IPS-18a (cell line): Measurements from ENCODE around the gene GPI.

Experiments
- H3K27ac ChIP-seq: one replicate; pipeline ENCODE4 v1.5.1; 2013; ENCODE audit warnings: low read length
- H3K27me3 ChIP-seq: one replicate; pipeline ENCODE4 v1.6.1; 2013; ENCODE audit warnings: mild to moderate bottlenecking, low read length; ENCODE audit not compliant: control insufficient read depth, insufficient read depth
- H3K36me3 ChIP-seq: one replicate; pipeline ENCODE4 v1.6.1; 2013; ENCODE audit warnings: low read depth, low read length; ENCODE audit not compliant: control insufficient read depth
- H3K4me1 ChIP-seq: one replicate; pipeline ENCODE4 v1.6.1; 2013; ENCODE audit warnings: low read depth, low read length; ENCODE audit not compliant: control insufficient read depth
- H3K4me3 ChIP-seq: one replicate; pipeline ENCODE4 v1.5.1; 2013; ENCODE audit warnings: low read length
- H3K9ac ChIP-seq: one replicate; pipeline ENCODE4 v1.6.1; 2013; ENCODE audit warnings: mild to moderate bottlenecking, low read length, moderate library complexity
- H3K9me3 ChIP-seq: one replicate; pipeline ENCODE4 v1.6.1; 2013; ENCODE audit warnings: low read depth, low read length; ENCODE audit not compliant: control insufficient read depth

GPI gene

DNA sequence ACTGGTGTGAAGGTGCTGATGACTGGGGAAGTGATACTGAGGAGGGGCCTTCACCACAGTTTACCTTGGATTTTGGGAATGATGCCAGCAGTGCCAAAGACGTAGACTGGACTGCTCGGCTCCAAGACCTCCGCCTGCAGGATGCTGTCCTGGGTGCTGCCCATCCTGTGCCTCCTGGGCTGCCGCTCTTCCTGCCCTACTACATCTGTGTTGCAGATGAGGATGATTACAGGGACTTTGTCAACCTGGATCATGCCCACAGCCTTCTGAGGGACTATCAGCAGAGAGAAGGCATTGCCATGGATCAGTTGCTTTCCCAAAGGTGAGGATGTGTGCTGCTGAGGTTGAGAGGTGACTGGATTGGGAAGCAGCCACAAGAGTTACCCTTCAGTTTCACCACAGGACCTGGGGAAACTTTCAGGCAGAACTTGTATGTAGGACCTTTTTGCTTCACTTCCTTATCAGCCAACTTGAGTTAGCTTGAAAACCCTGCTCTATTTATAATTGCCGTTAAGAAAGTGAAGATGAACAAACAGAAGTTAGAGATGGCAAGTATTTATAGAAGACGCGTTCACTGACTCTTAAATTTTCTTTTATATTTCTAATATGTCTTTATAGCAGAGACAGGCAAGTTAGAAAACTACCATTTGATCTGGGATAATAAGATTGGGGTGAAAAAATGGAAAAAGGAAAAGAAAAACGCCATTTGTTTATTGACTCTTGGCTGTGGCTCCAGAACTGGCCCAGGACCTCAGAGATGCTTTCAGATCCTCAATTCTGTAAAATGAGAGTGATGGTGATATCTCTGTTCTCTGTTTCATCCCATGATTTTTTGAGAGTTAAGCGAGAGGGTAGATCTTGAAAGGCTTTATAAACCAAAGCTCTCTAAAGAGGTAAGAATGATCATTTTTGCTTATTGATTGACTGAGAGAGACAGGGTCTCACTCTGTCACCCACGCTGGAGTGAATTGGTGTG, 44.5 kb downstream of the GPI start:
- Histone ChIP-seq H3K36me3 (peaks cover 28% of the 10 kb centered on the region), H3K4me3 (no peak overlapping the region), H3K4me1 (no peaks in the 10 kb centered on the region), H3K9me3 (no peaks in the 10 kb centered on the region), H3K27me3 (no peaks in the 10 kb centered on the region), H3K27ac (no peak overlapping the region), H3K9ac (no peak overlapping the region)

DNA sequence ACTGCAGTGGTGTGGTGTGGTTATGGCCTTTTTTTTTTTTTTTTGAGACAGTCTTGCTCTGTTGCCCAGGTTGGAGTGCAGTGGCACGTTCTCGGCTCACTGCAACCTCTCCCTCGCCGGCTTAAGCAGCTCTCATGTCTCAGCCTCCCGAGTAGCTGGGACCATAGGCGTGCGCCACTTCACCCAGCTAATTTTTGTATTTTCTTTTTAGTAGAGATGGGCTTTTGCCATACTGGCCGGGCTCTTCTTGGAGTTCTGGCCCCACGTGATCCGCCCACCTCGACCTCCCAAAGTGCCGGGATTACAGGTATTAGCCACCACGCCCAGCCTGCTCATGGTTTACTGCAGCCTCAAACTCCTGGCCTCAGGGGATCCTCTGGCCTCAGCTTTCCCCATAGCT, 46.2 kb downstream of the GPI start:
- H3K36me3 ChIP-seq, result peaks cover 41% of the 10 kb centered on the region
- H3K27ac ChIP-seq, result no peak overlapping the region

DNA sequence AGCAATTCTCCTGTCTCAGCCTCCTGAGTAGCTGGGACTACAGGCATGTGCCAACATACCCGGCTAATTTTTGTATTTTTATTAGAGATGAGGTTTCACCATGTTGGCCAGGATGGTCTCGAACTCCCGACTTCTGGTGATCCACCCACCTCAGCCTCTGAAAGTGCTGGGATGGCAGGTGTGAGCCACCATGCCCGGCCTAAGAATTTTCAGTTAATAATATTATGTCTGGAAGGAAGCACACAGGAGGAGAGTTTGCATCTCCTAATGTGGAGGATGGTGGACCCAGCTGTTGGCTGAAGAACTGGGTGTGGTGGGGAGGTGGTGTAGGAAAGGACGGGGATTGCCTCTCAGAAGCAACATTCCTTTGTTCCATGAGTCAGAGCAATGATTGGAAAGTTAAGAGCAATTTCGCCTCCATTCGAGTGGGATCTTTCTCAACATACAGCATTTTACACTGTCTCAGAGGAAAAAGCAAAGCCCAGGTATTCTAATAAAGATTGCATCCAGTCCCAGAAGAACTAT, 51.1 kb downstream of the GPI start:
- Histone ChIP-seq H3K27ac (no peak overlapping the region), H3K9me3 (no peaks in the 10 kb centered on the region), H3K27me3 (no peaks in the 10 kb centered on the region), H3K36me3 (peaks cover 39% of the 10 kb centered on the region), H3K4me1 (no peaks in the 10 kb centered on the region), H3K4me3 (no peak overlapping the region), H3K9ac (no peak overlapping the region)

More for the DNA sequence above, 46.2 kb downstream of the GPI start:
- H3K9ac ChIP-seq, result no peak overlapping the region
- no peak overlapping the region for H3K4me3 ChIP-seq
- H3K4me1 ChIP-seq, result no peaks in the 10 kb centered on the region
- H3K9me3 ChIP-seq, result no peaks in the 10 kb centered on the region
- H3K27me3 ChIP-seq, result no peaks in the 10 kb centered on the region

DNA sequence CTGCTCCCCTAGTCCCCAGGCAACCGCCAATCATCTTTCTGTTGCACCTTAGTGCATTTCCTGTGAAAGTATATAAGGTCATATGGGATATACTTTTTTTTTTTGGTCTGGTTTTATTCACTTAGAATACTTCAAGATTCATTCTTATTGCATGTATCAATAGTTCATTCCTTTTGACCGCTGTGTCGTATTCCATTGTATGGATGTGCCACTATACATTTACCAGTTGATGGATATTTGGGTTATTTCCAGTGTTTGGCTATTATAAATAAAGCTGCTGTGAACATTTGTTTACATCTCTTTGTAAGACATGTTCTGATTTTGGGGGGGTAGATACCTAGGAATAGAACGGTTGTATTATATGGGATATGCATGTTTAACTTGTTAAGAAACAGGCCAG, 53.3 kb downstream of the GPI start:
- H3K4me1 ChIP-seq, result no peaks in the 10 kb centered on the region
- peaks cover 41% of the 10 kb centered on the region for H3K36me3 ChIP-seq
- no peaks in the 10 kb centered on the region for H3K9me3 ChIP-seq
- H3K27me3 ChIP-seq, result no peaks in the 10 kb centered on the region
- H3K27ac ChIP-seq, result no peak overlapping the region
- no peak overlapping the region for H3K4me3 ChIP-seq
- H3K9ac ChIP-seq, result no peak overlapping the region

DNA sequence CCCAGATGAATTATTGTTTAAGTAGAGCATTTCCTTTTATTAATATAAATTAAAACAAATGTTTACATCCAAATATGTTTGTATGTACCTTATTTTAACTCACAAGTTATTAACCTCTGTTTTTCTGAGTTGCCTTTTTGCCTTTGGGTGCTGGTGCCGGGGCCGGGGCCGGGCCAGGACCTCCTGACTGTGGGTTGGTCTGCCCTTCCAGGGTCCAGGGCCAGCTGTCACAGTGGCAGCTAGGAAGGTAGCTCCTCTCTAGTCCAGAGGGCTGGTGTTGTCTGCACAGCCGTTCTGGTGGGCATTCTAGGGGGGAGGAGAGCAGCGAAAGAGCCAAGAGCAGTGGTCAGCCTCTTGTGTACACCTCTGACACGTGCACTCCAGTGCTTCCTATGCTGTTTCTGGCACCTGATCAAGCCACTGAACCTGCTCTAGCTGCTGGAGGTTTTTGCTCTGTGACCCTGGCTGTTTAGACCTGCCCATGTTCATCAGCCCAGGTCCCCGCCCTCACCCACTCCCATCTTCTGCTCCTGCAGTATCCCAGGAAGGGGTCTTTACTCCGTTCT, 61.2 kb downstream of the GPI start:
- Histone ChIP-seq H3K9me3 (no peaks in the 10 kb centered on the region), H3K4me3 (no peak overlapping the region), H3K36me3 (peaks cover 22% of the 10 kb centered on the region), H3K27ac (no peak overlapping the region), H3K4me1 (peaks cover 14% of the 10 kb centered on the region), H3K27me3 (no peaks in the 10 kb centered on the region), H3K9ac (no peak overlapping the region)

DNA sequence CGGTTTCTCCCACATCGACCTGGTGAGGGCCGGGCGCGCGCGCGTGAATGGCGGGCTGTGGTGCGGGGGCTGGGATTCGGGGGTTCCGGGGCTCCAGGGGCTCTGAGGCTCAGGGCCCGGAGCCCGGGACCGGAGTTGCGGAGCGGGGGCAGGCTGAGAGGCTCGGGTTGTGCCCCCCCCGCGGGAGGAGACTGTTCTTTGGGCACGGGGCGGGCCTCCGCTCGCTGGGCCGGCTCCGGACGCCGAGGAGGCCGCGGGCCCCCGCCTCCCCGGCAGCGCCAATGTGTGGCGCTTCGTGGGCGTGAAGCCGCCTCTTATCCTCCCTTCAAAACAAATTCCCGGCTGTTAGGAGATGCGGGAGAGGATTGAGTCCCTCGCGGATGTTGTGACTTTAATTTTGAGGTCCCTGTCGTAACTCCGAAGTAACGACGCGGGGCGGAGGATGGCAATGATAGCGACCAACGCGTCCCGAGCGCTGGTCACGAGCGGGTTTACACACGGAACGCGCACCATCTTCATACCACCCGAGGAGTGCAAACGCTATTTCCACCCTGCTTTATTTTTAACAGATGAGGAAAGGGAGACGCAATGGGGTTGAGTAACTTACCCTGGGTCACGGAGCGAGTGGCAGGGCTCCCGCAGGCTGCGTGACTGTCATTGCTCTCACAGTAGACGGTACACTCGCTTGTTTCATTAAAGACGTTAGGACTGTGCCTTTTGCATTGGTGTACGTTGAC, 63.7 kb downstream of the GPI start:
- H3K27ac ChIP-seq, result no peak overlapping the region
- no peaks in the 10 kb centered on the region for H3K27me3 ChIP-seq
- peak overlapping the region; percentile 80 for H3K4me3 ChIP-seq
- H3K4me1 ChIP-seq, result peaks cover 14% of the 10 kb centered on the region
- no peaks in the 10 kb centered on the region for H3K9me3 ChIP-seq
- H3K9ac ChIP-seq, result peak overlapping the region; percentile 74
- peaks cover 34% of the 10 kb centered on the region for H3K36me3 ChIP-seq

DNA sequence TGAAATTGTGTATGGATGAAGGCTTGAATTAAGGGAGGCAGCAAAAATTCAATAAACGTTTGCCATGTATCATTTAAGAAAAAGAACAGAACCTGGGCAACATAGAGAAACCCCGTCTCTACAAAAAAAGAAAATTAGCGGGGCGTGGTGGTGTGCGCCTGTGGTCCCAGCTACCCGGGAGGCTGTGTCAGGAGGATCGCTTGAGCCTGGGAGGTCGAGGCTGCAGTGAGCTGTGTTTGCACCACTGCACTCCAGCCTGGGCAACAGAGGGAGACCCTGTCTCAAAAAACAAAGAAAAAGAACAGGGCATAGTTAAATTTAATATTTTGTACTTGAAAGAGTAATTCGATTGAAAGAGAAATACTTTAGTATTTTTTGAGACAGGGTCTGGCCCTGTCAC, 64.6 kb downstream of the GPI start:
- H3K27me3 ChIP-seq, result no peaks in the 10 kb centered on the region
- H3K36me3 ChIP-seq, result peaks cover 37% of the 10 kb centered on the region
- H3K9ac ChIP-seq, result peak overlapping the region; percentile 74
- peaks cover 14% of the 10 kb centered on the region for H3K4me1 ChIP-seq
- H3K27ac ChIP-seq, result no peak overlapping the region
- peak overlapping the region; percentile 80 for H3K4me3 ChIP-seq
- no peaks in the 10 kb centered on the region for H3K9me3 ChIP-seq

DNA sequence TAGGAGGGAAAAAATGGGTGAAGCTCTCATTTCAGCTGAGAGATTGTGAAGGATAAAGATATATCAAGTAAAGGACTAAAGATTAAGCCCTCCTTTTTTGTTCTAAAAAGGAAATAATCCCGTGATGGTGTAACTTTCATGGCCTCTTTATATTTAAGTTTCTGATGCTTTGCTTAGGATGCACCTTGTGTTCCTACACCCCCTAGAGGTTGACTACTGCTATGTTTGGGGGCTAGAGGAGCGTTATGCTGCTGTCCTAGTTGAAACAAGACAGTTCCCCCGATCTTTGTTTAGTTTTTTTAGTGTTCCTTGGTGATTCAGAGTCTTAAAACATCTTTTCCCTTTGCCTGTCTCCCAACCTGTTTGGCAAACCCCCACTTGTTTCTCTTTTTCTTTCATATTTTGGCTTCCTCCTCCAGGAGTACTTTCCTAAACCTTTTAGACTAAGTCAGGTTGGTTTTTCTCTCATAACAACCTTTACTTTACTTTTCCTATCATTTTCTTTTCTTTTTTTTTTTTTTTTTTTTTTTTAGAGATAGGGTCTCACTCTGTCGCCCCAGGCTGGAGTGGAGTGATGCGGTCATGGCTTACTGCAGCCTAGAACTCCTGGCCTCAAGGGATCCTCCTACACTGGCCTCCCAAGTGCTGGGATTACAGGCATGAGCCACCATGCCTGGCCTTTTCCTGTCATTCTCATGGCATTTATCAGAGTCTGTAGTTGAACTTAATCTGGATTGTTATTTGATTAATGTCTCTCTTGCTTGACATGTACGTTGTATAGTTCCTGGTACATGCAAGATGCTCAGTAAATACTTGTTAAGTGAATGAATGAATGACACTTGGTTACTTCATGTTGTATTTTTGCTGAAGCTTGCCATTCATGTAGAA, 66.0 kb downstream of the GPI start:
- Histone ChIP-seq H3K4me1 (peaks cover 14% of the 10 kb centered on the region), H3K4me3 (peak overlapping the region; percentile 80), H3K9me3 (no peaks in the 10 kb centered on the region), H3K36me3 (peaks cover 47% of the 10 kb centered on the region), H3K27me3 (no peaks in the 10 kb centered on the region), H3K27ac (no peak overlapping the region), H3K9ac (no peak overlapping the region)

DNA sequence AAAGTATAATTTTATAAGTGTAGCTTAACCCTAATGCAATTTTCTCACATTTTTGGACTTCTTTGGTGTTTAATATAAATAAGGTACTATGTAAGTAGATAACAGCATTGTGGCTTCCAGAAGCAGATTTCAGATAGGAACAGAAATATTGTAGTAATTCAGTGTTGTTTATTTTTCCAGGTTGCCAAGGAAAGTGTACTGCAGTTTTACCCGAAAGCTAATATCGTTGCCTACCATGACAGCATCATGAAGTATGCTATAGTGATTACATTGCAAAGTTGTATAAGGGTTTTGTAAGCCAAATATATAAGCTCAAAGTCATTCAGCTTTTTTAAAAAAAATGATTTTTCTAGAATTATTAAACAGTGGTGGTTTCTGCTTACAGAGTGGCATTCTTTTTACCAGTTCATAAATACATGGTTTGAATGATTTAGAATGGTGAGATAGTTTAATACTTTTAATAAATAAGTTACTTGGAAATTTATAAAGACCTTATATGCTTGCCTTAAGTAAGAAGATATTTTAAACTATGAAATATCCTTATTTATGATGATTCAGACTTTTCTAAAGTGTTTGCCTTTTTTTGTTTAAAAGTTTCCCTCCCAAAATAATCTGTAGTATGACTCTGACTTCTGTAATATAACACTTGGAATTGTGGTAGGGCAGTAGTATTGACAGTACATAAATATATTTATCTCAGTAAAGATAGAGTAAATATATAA, 66.8 kb downstream of the GPI start:
- H3K36me3 ChIP-seq, result peaks cover 53% of the 10 kb centered on the region

DNA sequence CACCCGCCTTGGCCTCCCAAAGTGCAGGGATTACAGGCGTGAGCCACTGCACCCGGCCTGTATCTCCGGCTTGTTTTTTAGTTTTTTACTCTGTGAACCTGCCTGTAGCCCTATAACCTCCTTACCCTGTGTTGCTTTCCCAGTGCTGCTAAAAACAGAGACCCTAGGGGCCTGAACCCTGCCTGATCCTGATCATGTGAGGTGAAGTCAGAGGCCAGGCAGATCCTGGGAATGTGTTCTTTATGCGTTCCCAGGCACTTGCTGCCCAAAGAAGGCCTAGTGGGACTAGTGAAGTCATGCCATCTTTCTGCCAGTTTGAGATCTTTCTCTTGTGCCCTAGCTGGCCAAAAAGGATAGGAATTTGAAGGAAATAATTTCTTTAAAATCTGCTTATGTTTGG, 67.8 kb downstream of the GPI start:
- Histone ChIP-seq H3K9me3 (no peaks in the 10 kb centered on the region), H3K27me3 (no peaks in the 10 kb centered on the region), H3K4me1 (peaks cover 13% of the 10 kb centered on the region), H3K9ac (no peak overlapping the region), H3K36me3 (peaks cover 62% of the 10 kb centered on the region), H3K4me3 (no peak overlapping the region), H3K27ac (no peak overlapping the region)

More for the DNA sequence above, 66.8 kb downstream of the GPI start:
- Histone ChIP-seq H3K4me3 (no peak overlapping the region), H3K9me3 (no peaks in the 10 kb centered on the region), H3K4me1 (peaks cover 14% of the 10 kb centered on the region), H3K27ac (no peak overlapping the region), H3K9ac (no peak overlapping the region), H3K27me3 (no peaks in the 10 kb centered on the region)
